Glutamatergic neuron (in vitro differentiated cells): Measurements from ENCODE around the gene PTPN23. TPM values are rescaled to one million over a fixed set of nuclear protein-coding genes. Genes with fewer than 3 reads are reported as not detected.

ENCODE experiments used
- DNase-seq: peaks from one replicate; pipeline ENCODE4 v3.0.0; 2022
- H3K27ac Mint-ChIP-seq: one replicate; pipeline ENCODE4 v1.8.0; 2020; ENCODE audit warnings: mild to moderate bottlenecking, mixed read lengths, inconsistent platforms; ENCODE audit not compliant: unreplicated experiment
- H3K27me3 Mint-ChIP-seq: one replicate; pipeline ENCODE4 v1.8.0; 2020; ENCODE audit warnings: mild to moderate bottlenecking, moderate library complexity, mixed read lengths, inconsistent platforms; ENCODE audit not compliant: unreplicated experiment
- H3K36me3 Mint-ChIP-seq: one replicate; pipeline ENCODE4 v1.8.0; 2020; ENCODE audit warnings: mild to moderate bottlenecking, mixed read lengths, inconsistent platforms; ENCODE audit not compliant: unreplicated experiment
- H3K4me1 Mint-ChIP-seq: one replicate; pipeline ENCODE4 v1.8.0; 2020; ENCODE audit warnings: mild to moderate bottlenecking, low read depth, mixed read lengths, inconsistent platforms; ENCODE audit not compliant: unreplicated experiment
- H3K4me3 Mint-ChIP-seq: one replicate; pipeline ENCODE4 v1.8.0; 2020; ENCODE audit warnings: mild to moderate bottlenecking, mixed read lengths, inconsistent platforms; ENCODE audit not compliant: unreplicated experiment
- H3K9me3 Mint-ChIP-seq: one replicate; pipeline ENCODE4 v1.8.0; 2020; ENCODE audit warnings: mild to moderate bottlenecking, moderate library complexity, mixed read lengths, inconsistent platforms; ENCODE audit not compliant: unreplicated experiment
- total RNA-seq: library from RNA; stranded (reverse); fragmentation: NEBNext Ultra II Directional; extraction: Animal tissue kit (Norgen Biotek cat#: 25700); gene quantifications from one replicate; pipeline ENCODE4 v1.2.1, GENCODE V29; 2021; ENCODE audit not compliant: unreplicated experiment
- TF ChIP-seq, protein P1 (sequence below): fragments of 200-600 bp; sonication (generic); IDR thresholded peaks from one replicate; pipeline ENCODE4 v1.5.0; 2021; ENCODE audit not compliant: partially characterized antibody, unreplicated experiment

PTPN23 gene
- total RNA-seq, 1 donor from 2014 or later, result 71.0 TPM

DNA sequence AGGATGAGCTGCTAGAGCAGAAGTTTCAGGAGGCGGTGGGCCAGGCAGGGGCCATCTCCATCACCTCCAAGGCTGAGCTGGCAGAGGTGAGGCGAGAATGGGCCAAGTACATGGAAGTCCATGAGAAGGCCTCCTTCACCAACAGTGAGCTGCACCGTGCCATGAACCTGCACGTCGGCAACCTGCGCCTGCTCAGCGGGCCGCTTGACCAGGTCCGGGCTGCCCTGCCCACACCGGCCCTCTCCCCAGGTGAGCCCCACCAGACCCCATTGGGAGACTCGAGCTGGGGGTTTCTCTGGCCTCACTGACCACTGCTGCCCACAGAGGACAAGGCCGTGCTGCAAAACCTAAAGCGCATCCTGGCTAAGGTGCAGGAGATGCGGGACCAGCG lies 28.0 kb downstream of the PTPN23 start:
- H3K9me3 Mint-ChIP-seq, result peaks cover 7% of the 10 kb centered on the region
- H3K36me3 Mint-ChIP-seq, result no peaks in the 10 kb centered on the region
- no peak overlapping the region for H3K4me3 Mint-ChIP-seq
- no peak overlapping the region for H3K27ac Mint-ChIP-seq
- no peaks in the 10 kb centered on the region for H3K4me1 Mint-ChIP-seq
- peaks cover 7% of the 10 kb centered on the region for H3K27me3 Mint-ChIP-seq
- TF ChIP-seq, protein P1, sequence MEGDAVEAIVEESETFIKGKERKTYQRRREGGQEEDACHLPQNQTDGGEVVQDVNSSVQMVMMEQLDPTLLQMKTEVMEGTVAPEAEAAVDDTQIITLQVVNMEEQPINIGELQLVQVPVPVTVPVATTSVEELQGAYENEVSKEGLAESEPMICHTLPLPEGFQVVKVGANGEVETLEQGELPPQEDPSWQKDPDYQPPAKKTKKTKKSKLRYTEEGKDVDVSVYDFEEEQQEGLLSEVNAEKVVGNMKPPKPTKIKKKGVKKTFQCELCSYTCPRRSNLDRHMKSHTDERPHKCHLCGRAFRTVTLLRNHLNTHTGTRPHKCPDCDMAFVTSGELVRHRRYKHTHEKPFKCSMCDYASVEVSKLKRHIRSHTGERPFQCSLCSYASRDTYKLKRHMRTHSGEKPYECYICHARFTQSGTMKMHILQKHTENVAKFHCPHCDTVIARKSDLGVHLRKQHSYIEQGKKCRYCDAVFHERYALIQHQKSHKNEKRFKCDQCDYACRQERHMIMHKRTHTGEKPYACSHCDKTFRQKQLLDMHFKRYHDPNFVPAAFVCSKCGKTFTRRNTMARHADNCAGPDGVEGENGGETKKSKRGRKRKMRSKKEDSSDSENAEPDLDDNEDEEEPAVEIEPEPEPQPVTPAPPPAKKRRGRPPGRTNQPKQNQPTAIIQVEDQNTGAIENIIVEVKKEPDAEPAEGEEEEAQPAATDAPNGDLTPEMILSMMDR, result no peak
- no peak for DNase-seq

DNA sequence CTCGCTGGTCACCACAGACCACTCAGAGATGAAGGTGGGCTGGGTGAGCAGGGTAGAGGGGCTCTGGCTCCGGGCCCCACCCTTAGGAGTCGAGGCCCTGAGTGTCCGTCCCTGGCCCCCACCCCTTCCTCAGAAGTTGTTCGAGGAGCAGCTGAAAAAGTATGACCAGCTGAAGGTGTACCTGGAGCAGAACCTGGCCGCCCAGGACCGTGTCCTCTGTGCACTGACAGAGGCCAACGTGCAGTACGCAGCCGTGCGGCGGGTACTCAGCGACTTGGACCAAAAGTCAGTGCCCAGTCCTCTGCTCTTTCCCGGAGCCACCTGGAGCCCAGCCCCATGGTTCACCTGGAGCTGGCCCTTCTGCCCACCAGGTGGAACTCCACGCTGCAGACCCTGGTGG lies 28.5 kb downstream of the PTPN23 start:
- DNase-seq, result no peak
- peaks cover 7% of the 10 kb centered on the region for H3K9me3 Mint-ChIP-seq
- no peak overlapping the region for H3K27ac Mint-ChIP-seq
- no peaks in the 10 kb centered on the region for H3K36me3 Mint-ChIP-seq
- H3K4me1 Mint-ChIP-seq, result no peaks in the 10 kb centered on the region
- TF ChIP-seq, protein P1, result no peak
- H3K4me3 Mint-ChIP-seq, result no peak overlapping the region
- H3K27me3 Mint-ChIP-seq, result peaks cover 6% of the 10 kb centered on the region

DNA sequence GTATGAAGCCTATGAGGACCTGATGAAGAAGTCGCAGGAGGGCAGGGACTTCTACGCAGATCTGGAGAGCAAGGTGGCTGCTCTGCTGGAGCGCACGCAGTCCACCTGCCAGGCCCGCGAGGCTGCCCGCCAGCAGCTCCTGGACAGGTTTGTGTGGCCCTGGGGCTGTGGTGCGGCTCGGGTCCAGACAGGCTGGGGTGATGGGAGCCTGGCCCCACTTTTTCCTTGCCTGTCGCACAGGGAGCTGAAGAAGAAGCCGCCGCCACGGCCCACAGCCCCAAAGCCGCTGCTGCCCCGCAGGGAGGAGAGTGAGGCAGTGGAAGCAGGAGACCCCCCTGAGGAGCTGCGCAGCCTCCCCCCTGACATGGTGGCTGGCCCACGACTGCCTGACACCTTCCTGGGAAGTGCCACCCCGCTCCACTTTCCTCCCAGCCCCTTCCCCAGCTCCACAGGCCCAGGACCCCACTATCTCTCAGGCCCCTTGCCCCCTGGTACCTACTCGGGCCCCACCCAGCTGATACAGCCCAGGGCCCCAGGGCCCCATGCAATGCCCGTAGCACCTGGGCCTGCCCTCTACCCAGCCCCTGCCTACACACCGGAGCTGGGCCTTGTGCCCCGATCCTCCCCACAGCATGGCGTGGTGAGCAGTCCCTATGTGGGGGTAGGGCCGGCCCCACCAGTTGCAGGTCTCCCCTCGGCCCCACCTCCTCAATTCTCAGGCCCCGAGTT lies 29.0 kb downstream of the PTPN23 start:
- TF ChIP-seq, protein P1, result no peak
- peaks cover 6% of the 10 kb centered on the region for H3K27me3 Mint-ChIP-seq
- no peak overlapping the region for H3K27ac Mint-ChIP-seq
- H3K9me3 Mint-ChIP-seq, result peaks cover 7% of the 10 kb centered on the region
- H3K36me3 Mint-ChIP-seq, result no peaks in the 10 kb centered on the region
- DNase-seq, result no peak
- no peak overlapping the region for H3K4me3 Mint-ChIP-seq
- H3K4me1 Mint-ChIP-seq, result peaks cover 2% of the 10 kb centered on the region

DNA sequence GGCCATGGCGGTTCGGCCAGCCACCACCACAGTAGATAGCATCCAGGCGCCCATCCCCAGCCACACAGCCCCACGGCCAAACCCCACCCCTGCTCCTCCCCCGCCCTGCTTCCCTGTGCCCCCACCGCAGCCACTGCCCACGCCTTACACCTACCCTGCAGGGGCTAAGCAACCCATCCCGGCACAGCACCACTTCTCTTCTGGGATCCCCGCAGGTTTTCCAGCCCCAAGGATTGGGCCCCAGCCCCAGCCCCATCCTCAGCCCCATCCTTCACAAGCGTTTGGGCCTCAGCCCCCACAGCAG lies 29.5 kb downstream of the PTPN23 start:
- Mint-ChIP-seq H3K27me3 (peaks cover 6% of the 10 kb centered on the region), H3K4me1 (peaks cover 5% of the 10 kb centered on the region), H3K27ac (no peak overlapping the region), H3K9me3 (peaks cover 10% of the 10 kb centered on the region), H3K36me3 (no peaks in the 10 kb centered on the region), H3K4me3 (no peak overlapping the region)
- TF ChIP-seq, protein P1, result no peak
- no peak for DNase-seq

DNA sequence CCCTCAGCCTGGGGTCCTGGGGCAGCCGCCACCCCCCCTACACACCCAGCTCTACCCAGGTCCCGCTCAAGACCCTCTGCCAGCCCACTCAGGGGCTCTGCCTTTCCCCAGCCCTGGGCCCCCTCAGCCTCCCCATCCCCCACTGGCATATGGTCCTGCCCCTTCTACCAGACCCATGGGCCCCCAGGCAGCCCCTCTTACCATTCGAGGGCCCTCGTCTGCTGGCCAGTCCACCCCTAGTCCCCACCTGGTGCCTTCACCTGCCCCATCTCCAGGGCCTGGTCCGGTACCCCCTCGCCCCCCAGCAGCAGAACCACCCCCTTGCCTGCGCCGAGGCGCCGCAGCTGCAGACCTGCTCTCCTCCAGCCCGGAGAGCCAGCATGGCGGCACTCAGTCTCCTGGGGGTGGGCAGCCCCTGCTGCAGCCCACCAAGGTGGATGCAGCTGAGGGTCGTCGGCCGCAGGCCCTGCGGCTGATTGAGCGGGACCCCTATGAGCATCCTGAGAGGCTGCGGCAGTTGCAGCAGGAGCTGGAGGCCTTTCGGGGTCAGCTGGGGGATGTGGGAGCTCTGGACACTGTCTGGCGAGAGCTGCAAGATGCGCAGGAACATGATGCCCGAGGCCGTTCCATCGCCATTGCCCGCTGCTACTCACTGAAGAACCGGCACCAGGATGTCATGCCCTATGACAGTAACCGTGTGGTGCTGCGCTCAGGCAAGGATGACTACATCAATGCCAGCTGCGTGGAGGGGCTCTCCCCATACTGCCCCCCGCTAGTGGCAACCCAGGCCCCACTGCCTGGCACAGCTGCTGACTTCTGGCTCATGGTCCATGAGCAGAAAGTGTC lies 30.2 kb downstream of the PTPN23 start:
- TF ChIP-seq, protein P1, result no peak
- H3K36me3 Mint-ChIP-seq, result no peaks in the 10 kb centered on the region
- no peak overlapping the region for H3K4me3 Mint-ChIP-seq
- peaks cover 8% of the 10 kb centered on the region for H3K27me3 Mint-ChIP-seq
- H3K4me1 Mint-ChIP-seq, result peaks cover 8% of the 10 kb centered on the region
- no peak overlapping the region for H3K27ac Mint-ChIP-seq
- DNase-seq, result no peak
- H3K9me3 Mint-ChIP-seq, result peaks cover 13% of the 10 kb centered on the region
